GM21447 (cell line): ENCODE measurements around the gene HBEGF.
"Not testable (repeated sequence)": the region's sequence is repeated elsewhere in the genome, so short reads cannot be mapped to it uniquely, and the experiment has no call there.

Source experiments
- ATAC-seq: cut with Tn5 transposase; IDR thresholded peaks from one replicate; pipeline ENCODE4 v1.9.1; 2021; ENCODE audit not compliant: unreplicated experiment

Gene HBEGF

DNA sequence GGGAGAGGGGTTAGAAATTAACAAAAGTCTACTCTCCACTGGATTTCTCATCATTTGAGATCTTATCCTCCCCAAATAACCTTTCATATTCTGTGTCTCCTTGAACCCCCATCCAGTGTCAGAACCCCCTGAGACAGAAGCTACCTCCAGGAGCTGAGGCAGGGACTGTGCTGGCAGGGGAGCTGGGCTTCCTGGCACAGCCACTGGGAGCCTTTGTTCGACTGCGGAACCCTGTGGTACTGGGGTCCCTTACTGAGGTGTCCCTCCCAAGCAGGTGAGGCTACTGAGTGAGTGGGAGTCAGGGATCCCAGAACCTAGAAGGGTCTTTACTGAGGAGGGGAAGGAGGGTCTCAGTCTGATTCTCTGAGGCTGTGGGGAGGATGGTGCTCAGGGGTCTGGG is 15.5 kb upstream of the HBEGF start:
- no peak for ATAC-seq

GRCh38 chr5:140360681-140361479 is 14.5 kb upstream of the HBEGF start:
- no peak for ATAC-seq

DNA sequence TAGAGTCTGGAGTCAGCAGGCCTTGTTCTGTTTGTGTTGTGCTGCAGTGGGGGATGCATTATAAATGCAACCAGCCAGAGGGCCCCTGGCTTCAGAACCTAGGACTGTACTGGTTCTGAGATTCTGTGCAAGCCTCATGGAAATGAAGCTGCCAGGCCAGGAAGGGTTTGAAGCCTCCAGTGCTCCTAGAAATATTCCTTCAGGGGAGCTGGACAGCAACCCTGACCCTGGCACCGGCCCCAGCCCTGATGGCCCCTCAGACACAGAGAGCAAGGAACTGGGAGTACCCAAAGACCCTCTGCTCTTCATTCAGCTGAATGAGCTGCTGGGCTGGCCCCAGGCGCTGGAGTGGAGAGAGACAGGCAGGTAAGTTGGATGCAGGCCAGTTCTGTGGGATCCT is 13.7 kb upstream of the HBEGF start, which contains the start of gene SLC4A9:
SLC4A9 (plus strand) TSS at position 94 of the 400 bp plus-strand sequence; CDS start at position 137, 43 bp downstream.
- no peak for ATAC-seq

DNA sequence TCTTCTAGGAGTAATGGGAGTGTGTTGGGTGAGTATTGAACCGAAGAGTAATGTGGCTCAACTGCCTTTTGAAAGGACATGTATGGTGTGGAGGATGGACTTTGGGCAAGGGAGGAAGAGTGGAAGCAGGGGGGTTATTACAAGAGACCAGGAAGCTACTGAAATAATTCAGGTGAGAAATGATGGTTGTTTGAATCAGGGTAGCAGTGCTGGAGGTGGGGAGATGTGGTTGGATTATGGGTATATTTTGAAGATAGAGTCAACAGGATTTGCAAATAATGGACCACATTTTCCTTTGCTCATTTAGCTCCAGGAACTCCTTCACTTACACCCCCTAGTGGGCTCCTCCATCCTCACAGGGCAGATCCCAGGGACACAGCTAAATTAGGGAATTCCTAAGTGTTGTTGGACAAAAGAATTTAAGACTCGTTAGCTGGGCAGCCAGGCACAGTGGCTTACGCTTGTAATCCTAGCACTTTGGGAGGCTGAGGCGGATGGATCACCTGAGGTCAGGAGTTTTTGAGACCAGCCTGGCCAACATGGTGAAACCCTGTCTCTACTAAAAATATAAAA is 12.4 kb upstream of the HBEGF start:
- no peak for ATAC-seq

- peak; percentile 90 for ATAC-seq
Measured at GRCh38 chr5:140357726-140358093, 11.3 kb upstream of the HBEGF start.

DNA sequence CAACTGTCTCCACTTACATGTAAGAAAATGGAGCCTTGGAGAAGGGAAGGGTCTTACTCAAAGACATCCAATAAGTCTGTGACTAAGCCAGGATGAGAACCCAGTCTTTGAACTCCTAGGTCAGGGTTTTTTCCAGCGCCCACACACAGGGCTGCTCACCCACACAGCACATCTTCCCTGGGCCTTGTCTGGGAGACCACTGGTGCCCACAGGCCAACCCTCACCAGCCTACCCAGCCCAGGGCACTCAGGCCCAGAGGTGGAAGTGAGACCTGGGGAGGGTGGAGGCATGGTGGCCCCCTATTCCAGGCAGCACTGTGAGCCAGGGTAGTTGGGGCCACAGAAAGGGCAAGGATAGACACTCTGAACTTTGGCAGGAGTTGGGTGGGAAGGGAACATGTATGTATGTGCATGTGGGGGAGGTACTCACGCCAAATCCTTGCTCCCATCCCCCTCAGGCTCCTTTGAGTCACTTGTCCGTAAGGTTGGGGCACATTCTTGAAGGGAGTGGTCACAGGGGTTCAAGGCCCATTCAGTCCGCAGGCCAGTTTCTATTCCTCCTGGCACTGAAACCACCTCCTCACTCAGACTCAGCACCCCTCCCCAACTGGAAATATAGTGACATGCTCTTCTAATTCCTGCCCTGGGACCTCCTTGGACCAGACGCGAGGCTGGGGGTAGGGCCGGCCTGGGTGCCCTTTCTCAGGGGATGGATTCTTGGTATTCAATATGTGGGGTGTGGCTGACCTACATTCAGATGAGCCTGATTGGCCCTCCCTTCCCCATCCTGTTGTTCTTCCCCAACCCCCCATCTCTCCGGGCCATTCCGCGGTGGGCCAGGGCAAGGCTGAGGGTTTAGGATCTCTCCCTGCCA is 10.7 kb upstream of the HBEGF start:
- ATAC-seq: peak; percentile 38

DNA sequence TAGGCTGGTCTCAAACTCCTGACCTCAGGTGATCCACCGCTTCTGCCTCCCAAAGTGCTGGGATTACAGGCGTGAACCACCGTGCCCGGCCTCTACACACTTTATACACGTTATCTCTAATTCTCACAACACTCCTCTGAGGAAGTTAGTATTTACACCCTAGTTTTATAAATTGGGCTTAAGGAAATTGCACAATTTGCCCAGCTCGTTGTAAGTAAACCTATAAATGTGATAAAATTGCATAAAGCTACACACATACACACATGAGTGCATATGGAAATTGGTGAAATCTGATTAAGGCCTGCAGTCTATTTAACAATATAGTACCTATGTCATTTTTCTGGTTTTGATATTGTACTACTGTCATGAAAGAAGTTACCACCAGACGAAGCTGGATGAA is 9.1 kb upstream of the HBEGF start:
- no peak for ATAC-seq

- ATAC-seq: peak; percentile 48
Measured at GRCh38 chr5:140351609-140352334, 5.4 kb upstream of the HBEGF start.

- no peak for ATAC-seq
Measured at GRCh38 chr5:140349244-140349643, 2.8 kb upstream of the HBEGF start.

GRCh38 chr5:140348104-140348503 is 1.7 kb upstream of the HBEGF start:
- ATAC-seq: no peak

DNA sequence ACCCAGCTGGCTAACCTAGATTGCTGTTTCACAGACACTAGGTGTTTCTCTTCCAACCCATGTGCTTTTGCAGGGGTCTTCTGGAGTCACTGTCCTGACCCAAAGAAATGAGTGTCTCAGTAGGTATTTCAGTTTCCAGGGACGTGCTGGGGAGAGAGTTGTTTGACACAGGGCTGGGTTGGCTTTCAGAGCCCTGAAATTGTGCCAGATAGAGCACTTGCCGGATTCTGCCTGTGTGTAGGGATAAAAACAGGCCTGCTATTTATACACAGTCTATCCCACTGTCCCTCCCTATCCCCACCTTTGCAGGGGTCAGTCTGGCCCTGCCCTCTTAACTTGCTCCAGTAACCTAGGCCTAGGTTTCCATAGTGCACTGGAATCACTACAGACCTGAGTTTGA is 957 bp upstream of the HBEGF start:
- ATAC-seq: no peak

GRCh38 chr5:140345919-140346347 is 470 bp downstream of the HBEGF start:
- no peak for ATAC-seq

DNA sequence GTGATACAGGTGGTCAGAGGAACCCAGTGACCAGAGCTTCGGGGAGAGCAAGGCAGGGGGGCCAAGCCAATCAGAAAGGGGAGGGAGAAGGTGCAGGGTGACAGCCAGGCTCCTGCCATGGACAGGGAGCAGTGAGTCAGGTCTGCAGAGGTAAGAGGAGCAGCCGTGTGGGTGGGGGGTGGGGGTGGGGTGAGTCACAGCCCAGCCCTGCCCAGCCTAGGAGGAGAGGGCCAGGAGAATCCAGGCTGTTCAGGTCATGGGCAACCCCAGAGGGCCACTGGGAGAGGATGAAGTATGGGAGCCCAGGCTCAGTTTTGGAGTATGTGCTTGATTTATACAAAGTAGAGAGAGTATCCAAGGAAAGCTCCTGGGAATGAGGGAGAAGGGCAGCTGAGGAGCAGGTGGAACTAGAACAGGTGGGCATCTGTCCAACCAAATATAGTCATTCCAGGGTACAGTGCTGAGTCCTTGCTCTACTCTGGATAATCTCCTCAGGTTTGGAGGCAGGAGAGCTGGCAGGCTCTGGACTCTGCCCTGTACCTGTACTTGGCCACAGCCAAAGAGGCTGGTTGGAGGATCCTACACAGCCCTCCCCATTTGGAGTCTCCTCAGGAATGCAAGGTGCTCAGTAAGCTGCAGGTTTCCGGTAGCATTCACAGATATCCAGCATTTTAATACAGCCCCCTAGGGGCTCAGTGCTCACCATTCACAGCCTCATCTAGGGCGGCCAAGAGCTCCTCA is 1.6 kb downstream of the HBEGF start:
- ATAC-seq: no peak

GRCh38 chr5:140343849-140344248 is 2.6 kb downstream of the HBEGF start:
- ATAC-seq: not testable (repeated sequence)

DNA sequence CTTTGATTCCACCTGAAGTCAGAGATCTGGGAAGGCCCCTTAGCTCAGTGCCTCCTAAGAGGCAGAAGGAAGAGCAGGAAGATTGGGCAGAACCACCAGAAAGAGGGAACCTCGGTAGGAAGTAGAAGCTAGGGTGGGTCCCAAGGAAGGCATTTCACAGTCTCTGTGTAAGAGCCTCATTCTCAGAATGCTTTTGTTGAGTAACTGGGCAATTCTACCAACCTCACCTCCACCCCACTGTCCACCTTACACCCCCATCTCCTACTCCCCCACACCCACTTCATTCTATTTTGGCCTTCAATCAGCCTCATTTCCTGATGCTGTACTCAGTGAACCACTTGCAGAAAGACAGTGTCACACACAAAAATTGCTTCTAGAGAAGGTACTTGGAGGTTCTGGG is 3.5 kb downstream of the HBEGF start:
- ATAC-seq: no peak

- ATAC-seq: no peak
Measured at GRCh38 chr5:140342287-140342686, 4.1 kb downstream of the HBEGF start.

- no peak for ATAC-seq
Measured at GRCh38 chr5:140341591-140341990, 4.8 kb downstream of the HBEGF start.

GRCh38 chr5:140340605-140341121 is 5.7 kb downstream of the HBEGF start:
- ATAC-seq: no peak

DNA sequence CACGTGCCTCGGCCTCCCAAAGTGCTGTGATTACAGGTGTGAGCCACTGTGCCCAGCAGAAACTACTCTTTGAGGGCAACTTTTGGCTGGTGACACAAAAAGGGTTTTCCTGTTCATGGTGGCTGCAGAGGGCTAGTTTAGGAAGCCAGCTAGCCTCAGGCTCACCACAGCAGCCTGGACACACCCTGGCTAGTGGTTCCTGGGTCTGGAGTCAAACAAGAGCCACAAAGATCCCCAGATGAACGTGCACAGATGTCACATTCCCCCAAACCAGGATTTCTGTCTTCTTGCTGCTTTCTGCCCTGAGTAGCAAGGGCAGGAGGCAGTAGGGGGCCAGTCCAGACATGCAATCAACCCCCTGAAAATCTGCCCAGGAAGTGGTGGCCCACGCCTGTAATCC is 6.8 kb downstream of the HBEGF start:
- ATAC-seq: no peak

DNA sequence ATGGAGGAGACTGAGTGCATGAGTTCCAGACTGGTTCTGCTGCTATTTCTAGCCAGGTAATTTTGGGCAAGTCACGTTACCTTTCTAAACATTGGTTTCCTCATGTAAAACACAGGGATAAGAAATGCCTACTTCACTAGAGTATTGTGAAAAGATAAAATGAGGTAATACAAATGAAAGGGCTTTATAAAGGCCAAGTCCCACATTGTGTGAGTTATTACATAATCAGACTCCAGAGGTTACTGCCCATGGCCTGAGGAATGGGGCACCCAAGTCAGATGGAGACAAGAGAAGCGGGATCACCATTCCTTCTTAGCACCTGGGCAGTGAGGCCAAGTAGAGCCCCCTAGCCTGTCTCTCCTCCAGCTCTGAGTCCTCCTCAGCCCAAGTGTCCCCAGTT is 7.5 kb downstream of the HBEGF start:
- no peak for ATAC-seq
